ENCODE results near the gene MTARC2. TPM values are rescaled to one million over a fixed set of nuclear protein-coding genes. Genes with fewer than 3 reads are reported as not detected.

The MTARC2 gene
- total and polyA plus RNA-seq, 2 donors (not counting 1 experiment from before 2014, with no cell fraction given) = 16.3 to 22.6 TPM

- Histone ChIP-seq H3K4me3 (ENCODE audit: control extremely low read depth in 1 of 5, extremely low read depth in 1 of 5, insufficient read depth in 1 of 5, low read depth in 2 of 5, low read length in 4 of 5) (no peak overlapping the region), H4K20me1 (ENCODE audit: control insufficient read depth, insufficient read depth, low read length, poor library complexity, severe bottlenecking) (no peaks in the 10 kb centered on the region), H3K36me3 (replicated peaks in 1 of 2; ENCODE audit: control extremely low read depth in 1 of 2, control insufficient read depth in 1 of 2, extremely low read depth in 1 of 2, insufficient read depth in 2 of 2, low read length in 1 of 2) (no peaks in the 10 kb centered on the region), H3K4me1 (ENCODE audit: control insufficient read depth in 2 of 2, insufficient read depth in 2 of 2, low read length in 2 of 2) (peaks cover 0 to 5% of the 10 kb centered on the region in 2 donors), H3K27ac (ENCODE audit: low read length in 2 of 2) (no peak overlapping the region), H3K79me2 (ENCODE audit: control insufficient read depth, insufficient read depth, low read length) (no peaks in the 10 kb centered on the region), H3K27me3 (replicated peaks in 1 of 4; ENCODE audit: control extremely low read depth in 1 of 4, control insufficient read depth in 3 of 4, insufficient read depth in 4 of 4, low read length in 3 of 4) (peaks cover 0 to 9% (median 2%) of the 10 kb centered on the region in 4 experiments), H2AFZ (ENCODE audit: insufficient read depth, low read depth, low read length, poor library complexity, severe bottlenecking) (no peak overlapping the region), H3K4me2 (replicated peaks; ENCODE audit: low read depth, low read length, poor library complexity, severe bottlenecking) (no peak overlapping the region), H3K9ac (ENCODE audit: low read length) (no peak overlapping the region), H3K9me3 (ENCODE audit: control extremely low read depth in 1 of 3, control insufficient read depth in 2 of 3, insufficient read depth in 1 of 3, low read length in 2 of 3) (no peaks in the 10 kb centered on the region)
- H3K9me3 Mint-ChIP-seq (ENCODE audit: insufficient read depth) = no peaks in the 10 kb centered on the region
- CTCF ChIA-PET = interaction anchor here (1.0 to 2.1 kb wide), 4 partner anchors 11 to 628 kb away, joined by 3 to 11 read pairs (median 3); no protein-coding TSS in a partner anchor
- WGBS (ENCODE audit: insufficient coverage) = 96% methylated on average over 4 of the region's 4 CpGs
- H3K4me3 Mint-ChIP-seq = no peak overlapping the region
- POLR2A ChIA-PET = no interaction called here
- H3K27me3 Mint-ChIP-seq = no peaks in the 10 kb centered on the region
- no peak for ATAC-seq (ENCODE audit: low read depth)
- H3K27ac Mint-ChIP-seq = no peak overlapping the region
- no peak for TF ChIP-seq EZH2 (IDR thresholded peaks at IDR 0.05; ENCODE audit: borderline replicate concordance, insufficient read depth, low read depth, low read length, poor library complexity, severe bottlenecking)
- no peak for TF ChIP-seq CTCF (IDR thresholded peaks at IDR 0.05)
- H3K4me1 Mint-ChIP-seq = peaks cover 6% of the 10 kb centered on the region
- DNase-seq = no peak
- intact Hi-C loops (cut with micrococcal nuclease) = no loop called here
Measured at GRCh38 chr1:220806408-220806807, 58.3 kb downstream of the MTARC2 start.

DNA sequence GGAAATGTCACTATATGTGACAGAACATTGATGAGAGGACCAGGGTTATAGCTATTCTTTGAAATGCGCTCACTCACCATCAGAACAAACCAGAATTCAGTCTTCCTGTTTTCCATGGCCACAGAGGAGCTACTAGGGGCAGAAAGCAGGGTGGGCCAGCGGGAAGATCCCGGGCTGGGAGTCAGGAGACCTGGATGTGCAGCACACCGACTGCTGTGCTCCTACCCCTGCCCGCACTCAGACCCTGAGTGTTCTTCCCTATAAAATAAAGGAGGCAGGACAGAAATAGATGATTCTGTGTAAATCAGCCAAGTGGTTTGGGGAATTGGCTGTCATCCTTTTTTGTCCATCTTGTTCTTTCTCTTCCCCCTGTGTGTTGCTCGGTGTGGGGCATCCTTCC lies 59.6 kb downstream of the MTARC2 start:
- H3K79me2 ChIP-seq (ENCODE audit: control insufficient read depth, insufficient read depth, low read length) = no peaks in the 10 kb centered on the region
- POLR2A ChIA-PET = no interaction called here
- H3K27ac ChIP-seq (ENCODE audit: low read length in 2 of 2) = no peak overlapping the region
- no peak overlapping the region for H3K4me3 ChIP-seq (ENCODE audit: control extremely low read depth in 1 of 5, extremely low read depth in 1 of 5, insufficient read depth in 1 of 5, low read depth in 2 of 5, low read length in 4 of 5)
- CTCF ChIA-PET = interaction anchor here (1.0 to 2.1 kb wide), 9 partner anchors 13 to 627 kb away, joined by 3 to 11 read pairs (median 4); partner anchors contain the start of gene C1orf115
- no peak for TF ChIP-seq EZH2 (IDR thresholded peaks at IDR 0.05; ENCODE audit: borderline replicate concordance, insufficient read depth, low read depth, low read length, poor library complexity, severe bottlenecking)
- TF ChIP-seq CTCF (IDR thresholded peaks at IDR 0.05) = no peak
- H3K9me3 ChIP-seq (ENCODE audit: control extremely low read depth in 1 of 3, control insufficient read depth in 2 of 3, insufficient read depth in 1 of 3, low read length in 2 of 3) = no peaks in the 10 kb centered on the region
- H3K4me1 ChIP-seq (ENCODE audit: control insufficient read depth in 2 of 2, insufficient read depth in 2 of 2, low read length in 2 of 2) = peaks cover 0 to 5% of the 10 kb centered on the region in 2 donors
- no peak for DNase-seq
- no peak overlapping the region for H2AFZ ChIP-seq (ENCODE audit: insufficient read depth, low read depth, low read length, poor library complexity, severe bottlenecking)
- H3K27me3 Mint-ChIP-seq = no peaks in the 10 kb centered on the region
- intact Hi-C loops (cut with micrococcal nuclease) = no loop called here
- peaks cover 6% of the 10 kb centered on the region for H3K4me1 Mint-ChIP-seq
- no peak overlapping the region for H3K9ac ChIP-seq (ENCODE audit: low read length)
- H3K4me3 Mint-ChIP-seq = no peak overlapping the region
- ATAC-seq (ENCODE audit: low read depth) = no peak
- peaks cover 0 to 9% (median 2%) of the 10 kb centered on the region in 4 experiments for H3K27me3 ChIP-seq (replicated peaks in 1 of 4; ENCODE audit: control extremely low read depth in 1 of 4, control insufficient read depth in 3 of 4, insufficient read depth in 4 of 4, low read length in 3 of 4)
- H3K27ac Mint-ChIP-seq = no peak overlapping the region
- WGBS (ENCODE audit: insufficient coverage) = no CpG with 5 or more reads among the region's 6 CpGs
- H3K9me3 Mint-ChIP-seq (ENCODE audit: insufficient read depth) = no peaks in the 10 kb centered on the region
- H3K36me3 ChIP-seq (replicated peaks in 1 of 2; ENCODE audit: control extremely low read depth in 1 of 2, control insufficient read depth in 1 of 2, extremely low read depth in 1 of 2, insufficient read depth in 2 of 2, low read length in 1 of 2) = no peaks in the 10 kb centered on the region
- no peaks in the 10 kb centered on the region for H4K20me1 ChIP-seq (ENCODE audit: control insufficient read depth, insufficient read depth, low read length, poor library complexity, severe bottlenecking)
- no peak overlapping the region for H3K4me2 ChIP-seq (replicated peaks; ENCODE audit: low read depth, low read length, poor library complexity, severe bottlenecking)

Data from B cell (primary cell).